HepG2 (cell line): ENCODE results near the gene SKIC2. TPM values are rescaled to one million over a fixed set of nuclear protein-coding genes. Genes with fewer than 3 reads are reported as not detected.

Source experiments
- ATAC-seq: fragments of 200-7000 bp; cut with Tn5 transposase; 3 replicates; pipeline ENCODE4 v1.9.1; 2020; ENCODE audit warnings: mild to moderate bottlenecking, moderate library complexity
- BruUV-seq: library from RNA; stranded (reverse); fragments of 400-500 nt; replicated peaks from 2 replicates; lab custom pipeline; 2021; lab: Mats Ljungman, UMichigan
- CTCF ChIA-PET: fragments of 300-600 bp; formaldehyde crosslinking; extraction: SDS; loops from one replicate; lab custom pipeline; 2021; ENCODE audit warnings: low total read pairs, inconsistent platforms, low intra/inter-chr PET ratio; lab: Yijun Ruan, JAX
- POLR2A ChIA-PET: fragments of 350-600 bp; sonication (Branson Sonifier 250); formaldehyde crosslinking; loops from one replicate; lab custom pipeline; 2020; ENCODE audit warnings: antibody characterized with exemption, inconsistent platforms; lab: Yijun Ruan, JAX
- DNase-seq: peaks from one replicate; pipeline ENCODE4 v3.0.0-alpha.2; 2015; ENCODE audit warnings: low spot score
- FAIRE-seq: peaks from 3 replicates; lab custom pipeline; 2011; peaks lifted over from hg19 to GRCh38; lab: Jason Lieb, UNC
- H2AFZ ChIP-seq: one replicate; pipeline ENCODE4 v1.6.1; 2011; ENCODE audit warnings: low read length, inconsistent platforms
- H3K27ac ChIP-seq: fragments of 300-600 bp; 3 replicates; pipeline ENCODE4 v1.8.0; 2011; ENCODE audit warnings: mixed run types, mild to moderate bottlenecking, mixed read lengths, low read length, inconsistent platforms; ENCODE audit not compliant: insufficient read depth; ENCODE audit errors: extremely low read length
- H3K27me3 ChIP-seq, 2 experiments: fragments of 200-600 bp in 1 of 2; 2 replicates in 1 of 2; 3 replicates in 1 of 2; pipeline versions ENCODE4 v1.6.0 to v1.8.0; 2011; ENCODE audit warnings: low read length in 2 of 2, mild to moderate bottlenecking in 2 of 2, moderate library complexity in 2 of 2, inconsistent platforms in 1 of 2; ENCODE audit not compliant: insufficient read depth in 2 of 2, control insufficient read depth in 1 of 2
- H3K36me3 ChIP-seq, 2 experiments: fragments of 200-600 bp in 1 of 2; replicated peaks in 1 of 2; 2 replicates in 1 of 2; 3 replicates in 1 of 2; pipeline versions ENCODE4 v1.5.1 to v1.8.0; 2011; ENCODE audit warnings: low read length in 2 of 2, inconsistent platforms in 1 of 2; ENCODE audit not compliant: insufficient read depth in 2 of 2, control insufficient read depth in 1 of 2
- H3K4me1 ChIP-seq: 2 replicates; pipeline ENCODE4 v1.5.1; 2012; ENCODE audit warnings: low read length, inconsistent platforms; ENCODE audit not compliant: insufficient read depth
- H3K4me2 ChIP-seq: 2 replicates; pipeline ENCODE4 v1.6.0; 2011; ENCODE audit warnings: low read depth, low read length, inconsistent platforms
- H3K4me3 ChIP-seq, 3 experiments: fragments of 200-600 bp in 1 of 3; sonication (generic), shearing (Covaris generic) in 1 of 3; replicated peaks in 1 of 3; 2 replicates each; pipeline ENCODE4 v1.5.1; 2011 to 2016; ENCODE audit warnings: low read length in 3 of 3, inconsistent platforms in 2 of 3, low read depth in 2 of 3, mild to moderate bottlenecking in 2 of 3, control low read depth in 1 of 3, mixed read lengths in 1 of 3; ENCODE audit not compliant: insufficient read depth in 1 of 3
- H3K79me2 ChIP-seq: one replicate; pipeline ENCODE4 v1.6.1; 2011; ENCODE audit warnings: low read length, inconsistent platforms; ENCODE audit not compliant: insufficient read depth
- H3K9ac ChIP-seq: 2 replicates; pipeline ENCODE4 v1.6.0; 2011; ENCODE audit warnings: mild to moderate bottlenecking, low read depth, low read length, inconsistent platforms; ENCODE audit not compliant: insufficient read depth
- H3K9me3 ChIP-seq: 2 replicates; pipeline ENCODE4 v1.5.1; 2012; ENCODE audit warnings: mild to moderate bottlenecking, low read length
- H4K20me1 ChIP-seq: 2 replicates; pipeline ENCODE4 v1.6.0; 2011; ENCODE audit warnings: inconsistent platforms, mild to moderate bottlenecking, low read length, moderate library complexity; ENCODE audit not compliant: insufficient read depth
- CHD4 ChIP-seq: fragments of 200-600 bp; sonication (generic); IDR thresholded peaks from 2 replicates; pipeline ENCODE4 v1.7.0; 2017; ENCODE audit warnings: mild to moderate bottlenecking, low read length, borderline replicate concordance
- GATA4 ChIP-seq: sonication (generic); IDR thresholded peaks from 2 replicates; pipeline ENCODE4 v1.6.1; 2016; ENCODE audit warnings: antibody characterized with exemption, low read depth, borderline replicate concordance
- GZF1 ChIP-seq: sonication (generic); formaldehyde crosslinking; IDR thresholded peaks from 2 replicates; pipeline ENCODE4 v1.5.1; 2020; ENCODE audit warnings: mild to moderate bottlenecking, missing genetic modification reagents
- HNRNPLL ChIP-seq: fragments of 200-400 bp; formaldehyde crosslinking; IDR thresholded peaks from 2 replicates; pipeline ENCODE4 v1.6.1; 2017; ENCODE audit warnings: mild to moderate bottlenecking, low read depth, low read length; ENCODE audit not compliant: poor library complexity, severe bottlenecking
- HNRNPUL1 ChIP-seq: fragments of 200-400 bp; formaldehyde crosslinking; IDR thresholded peaks from 2 replicates; pipeline ENCODE4 v1.6.1; 2017; ENCODE audit warnings: low read depth, mild to moderate bottlenecking, low read length, moderate library complexity
- KLF13 ChIP-seq: sonication (generic); formaldehyde crosslinking; IDR thresholded peaks from 2 replicates; pipeline ENCODE4 v1.4.0; 2020; ENCODE audit warnings: mild to moderate bottlenecking, missing genetic modification reagents
- NFAT5 ChIP-seq: sonication (generic); formaldehyde crosslinking; IDR thresholded peaks from 2 replicates; pipeline ENCODE4 v1.4.0; 2020; ENCODE audit warnings: missing genetic modification reagents
- PLRG1 ChIP-seq: fragments of 450-650 bp; conservative IDR thresholded peaks from 2 replicates; pipeline ENCODE4 v1.6.1; 2016
- RFX3 ChIP-seq: IDR thresholded peaks from 2 replicates; pipeline ENCODE4 v1.6.1; 2016; ENCODE audit warnings: missing biosample characterization, missing genetic modification reagents
- SNAPC2 ChIP-seq: sonication (generic); formaldehyde crosslinking; IDR thresholded peaks from 2 replicates; pipeline ENCODE4 v1.8.1; 2022; ENCODE audit warnings: mild to moderate bottlenecking, missing genetic modification reagents
- ZFP62 ChIP-seq: sonication (generic); formaldehyde crosslinking; IDR thresholded peaks from 2 replicates; pipeline ENCODE4 v1.4.0; 2020; ENCODE audit warnings: missing genetic modification reagents
- ZNF572 ChIP-seq: sonication (generic); formaldehyde crosslinking; IDR thresholded peaks from 2 replicates; pipeline ENCODE4 v1.5.1; 2020; ENCODE audit warnings: mild to moderate bottlenecking, missing genetic modification reagents
- ZNF597 ChIP-seq: sonication (generic); formaldehyde crosslinking; IDR thresholded peaks from 2 replicates; pipeline ENCODE4 v1.5.0; 2020; ENCODE audit warnings: missing genetic modification reagents
- ZNF615 ChIP-seq: sonication (generic); formaldehyde crosslinking; IDR thresholded peaks from 2 replicates; pipeline ENCODE4 v1.5.0; 2020; ENCODE audit warnings: mild to moderate bottlenecking, missing genetic modification reagents, borderline replicate concordance
- ZSCAN29 ChIP-seq: sonication (generic); formaldehyde crosslinking; conservative IDR thresholded peaks from 2 replicates; pipeline ENCODE4 v1.4.0; 2020; ENCODE audit warnings: mild to moderate bottlenecking, missing genetic modification reagents
- WGBS: methylation state at CpG from one replicate; pipeline ENCODE4 v1.1.6; 2017; ENCODE audit warnings: low lambda C conversion rate; 5-methylcytosine and 5-hydroxymethylcytosine counted together
- in situ Hi-C: cut with HindIII; loops from 2 replicates; pipeline ENCODE4 v1.10.0; 2017; ENCODE audit warnings: low pct_unique_long_range_greater_than_20kb; ENCODE audit not compliant: extremely low pct_ligation_motif_present
- intact Hi-C: fragments of 100-400 bp; cut with micrococcal nuclease; formaldehyde crosslinking; loops from one replicate; pipeline ENCODE4 v1.10.0; 2022; ENCODE audit not compliant: unreplicated experiment
- polyA plus RNA-seq, 8 experiments: library from polyadenylated mRNA; depleted of rRNA in 3 of 8; stranded (reverse) in 7 of 8; unstranded in 1 of 8; fragments of >200 nt; fragmentation: Illumina TruSeq in 4 of 8; extraction: Trizol in 4 of 8; gene quantifications; 2 replicates each; pipeline versions ENCODE4 v1.2.1 to v1.2.3, GENCODE V29; 2011 to 2016; ENCODE audit warnings: low read depth in 4 of 8, missing spikeins in 1 of 8, mixed read lengths in 1 of 8; ENCODE audit not compliant: insufficient read depth in 1 of 8
- total RNA-seq, 5 experiments: library from RNA; depleted of rRNA; stranded (reverse); fragments of >200 nt; fragmentation: Illumina TruSeq; extraction: Trizol; gene quantifications; 2 replicates each; pipeline ENCODE4 v1.2.3, GENCODE V29; 2016; ENCODE audit warnings: low read depth in 1 of 5
- TF ChIP-seq, protein P1 (sequence below): sonication (generic); formaldehyde crosslinking; conservative IDR thresholded peaks from 2 replicates; pipeline ENCODE4 v1.8.0; 2022; ENCODE audit warnings: missing genetic modification reagents

The SKIC2 gene
- total and polyA plus RNA-seq, 2 of the 13 experiments (the other 11 are each of a cell fraction or from before 2014, with no cell fraction given): 67.1 to 68.4 TPM

- TF ChIP-seq SNAPC2 (CRISPR knock-in tag) (no peak), CHD4 (no peak), GATA4 (no peak), ZNF572 (0 out of 2 replicates have a peak, but pooled peaks have one; percentile 17), PLRG1 (no peak), KLF13 (CRISPR knock-in tag) (0 out of 2 replicates have a peak, but pooled peaks have one; percentile 2), HNRNPUL1 (no peak), ZNF597 (CRISPR knock-in tag) (no peak)
- TF ChIP-seq, all 625 proteins: peak for 59
Measured at GRCh38 chr6:31927863-31928671, 30.9 kb upstream of the SKIC2 start (continued).

DNA sequence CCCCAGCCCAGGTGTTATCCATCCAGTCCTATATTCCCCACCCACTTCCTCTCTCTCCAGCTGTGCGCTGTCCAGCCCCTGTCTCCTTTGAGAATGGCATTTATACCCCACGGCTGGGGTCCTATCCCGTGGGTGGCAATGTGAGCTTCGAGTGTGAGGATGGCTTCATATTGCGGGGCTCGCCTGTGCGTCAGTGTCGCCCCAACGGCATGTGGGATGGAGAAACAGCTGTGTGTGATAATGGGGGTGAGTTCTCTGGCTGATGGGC, 30.4 kb upstream of the SKIC2 start:
- peak overlapping the region; percentile 85 for H3K9ac ChIP-seq
- FAIRE-seq (no peak), DNase-seq (no peak), ATAC-seq (no peak)
- intact Hi-C loops: loop anchor here (10.0 kb wide), 1 partner anchor 154 kb away; the partner anchor contains the start of gene VWA7
- peak overlapping the region; percentile 88 for H3K27ac ChIP-seq
- BruUV-seq: no TSS peak
- no peaks in the 10 kb centered on the region for H4K20me1 ChIP-seq
- no peaks in the 10 kb centered on the region; a peak in 1 of 5 replicates for H3K27me3 ChIP-seq
- H3K9me3 ChIP-seq: no peaks in the 10 kb centered on the region
- in situ Hi-C loops: no loop called here
- peaks cover 0 to 3% of the 10 kb centered on the region in 2 experiments; a peak in 2 of 5 replicates for H3K36me3 ChIP-seq
- 76% methylated on average over 9 of the region's 9 CpGs for WGBS
- no peak overlapping the region for H2AFZ ChIP-seq
- POLR2A ChIA-PET: interaction anchor here (1.1 to 6.1 kb wide), 15 partner anchors 8 to 225 kb away, joined by 3 to 151 read pairs (median 9); partner anchors contain the start of genes ABHD16A, CFB, DXO and EHMT2
- H3K4me1 ChIP-seq: peaks cover 65% of the 10 kb centered on the region
- peak overlapping the region; percentile 69 to 81 (median 72) for H3K4me3 ChIP-seq
- H3K79me2 ChIP-seq: peaks cover 29% of the 10 kb centered on the region
- H3K4me2 ChIP-seq: peak overlapping the region; percentile 85
- CTCF ChIA-PET: no interaction called here
- no peak for TF ChIP-seq RFX3
- no peak for TF ChIP-seq HNRNPLL
- TF ChIP-seq, protein P1, sequence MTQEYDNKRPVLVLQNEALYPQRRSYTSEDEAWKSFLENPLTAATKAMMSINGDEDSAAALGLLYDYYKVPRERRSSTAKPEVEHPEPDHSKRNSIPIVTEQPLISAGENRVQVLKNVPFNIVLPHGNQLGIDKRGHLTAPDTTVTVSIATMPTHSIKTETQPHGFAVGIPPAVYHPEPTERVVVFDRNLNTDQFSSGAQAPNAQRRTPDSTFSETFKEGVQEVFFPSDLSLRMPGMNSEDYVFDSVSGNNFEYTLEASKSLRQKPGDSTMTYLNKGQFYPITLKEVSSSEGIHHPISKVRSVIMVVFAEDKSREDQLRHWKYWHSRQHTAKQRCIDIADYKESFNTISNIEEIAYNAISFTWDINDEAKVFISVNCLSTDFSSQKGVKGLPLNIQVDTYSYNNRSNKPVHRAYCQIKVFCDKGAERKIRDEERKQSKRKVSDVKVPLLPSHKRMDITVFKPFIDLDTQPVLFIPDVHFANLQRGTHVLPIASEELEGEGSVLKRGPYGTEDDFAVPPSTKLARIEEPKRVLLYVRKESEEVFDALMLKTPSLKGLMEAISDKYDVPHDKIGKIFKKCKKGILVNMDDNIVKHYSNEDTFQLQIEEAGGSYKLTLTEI: no peak
- TF ChIP-seq ZNF615: no peak
- no peak for TF ChIP-seq GZF1 (CRISPR knock-in tag)
- TF ChIP-seq NFAT5 (CRISPR knock-in tag): no peak
- no peak for TF ChIP-seq ZSCAN29 (CRISPR knock-in tag)
- TF ChIP-seq ZFP62 (CRISPR knock-in tag): no peak
